ENCODE data around the gene FUT8.

The FUT8 gene

GRCh38 chr14:65720171-65720570, 307.6 kb downstream of the FUT8 start:
- no peak for DNase-seq

GRCh38 chr14:65720743-65721142, 308.2 kb downstream of the FUT8 start:
- DNase-seq = no peak

- DNase-seq = no peak
These were observed 310.8 kb downstream of the FUT8 start for GRCh38 chr14:65723348-65723747.

- no peak for DNase-seq
These were observed 316.1 kb downstream of the FUT8 start for GRCh38 chr14:65728604-65729003.

- DNase-seq = no peak
These were observed 317.0 kb downstream of the FUT8 start for GRCh38 chr14:65729566-65729965.

GRCh38 chr14:65731933-65732506, 319.5 kb downstream of the FUT8 start:
- DNase-seq = no peak

- no peak for DNase-seq
These were observed 325.8 kb downstream of the FUT8 start for GRCh38 chr14:65738339-65738738.

- no peak for DNase-seq
These were observed 333.1 kb downstream of the FUT8 start for GRCh38 chr14:65745396-65746190.

- DNase-seq = no peak
These were observed 336.3 kb downstream of the FUT8 start for GRCh38 chr14:65748796-65749195.

- no peak for DNase-seq
These were observed 336.8 kb downstream of the FUT8 start for GRCh38 chr14:65749287-65749686.

- DNase-seq = peak in 1 of 2 experiments; percentile 6
These were observed 338.4 kb downstream of the FUT8 start for GRCh38 chr14:65750906-65751305.

GRCh38 chr14:65751510-65751909, 339.0 kb downstream of the FUT8 start:
- DNase-seq = no peak

- DNase-seq = no peak
These were observed 340.5 kb downstream of the FUT8 start for GRCh38 chr14:65753061-65753460.

GRCh38 chr14:65755331-65755730, 342.8 kb downstream of the FUT8 start:
- DNase-seq = no peak

GRCh38 chr14:65756880-65757279, 344.4 kb downstream of the FUT8 start:
- no peak for DNase-seq

- no peak for DNase-seq
These were observed 356.6 kb downstream of the FUT8 start for GRCh38 chr14:65769151-65769550.

GRCh38 chr14:65770681-65771080, 358.2 kb downstream of the FUT8 start:
- no peak for DNase-seq

GRCh38 chr14:65771271-65771670, 358.7 kb downstream of the FUT8 start:
- DNase-seq = no peak

- no peak for DNase-seq
These were observed 359.9 kb downstream of the FUT8 start for GRCh38 chr14:65772466-65772865.

GRCh38 chr14:65772921-65773574, 360.5 kb downstream of the FUT8 start:
- DNase-seq = no peak

GRCh38 chr14:65774041-65774440, 361.5 kb downstream of the FUT8 start:
- no peak for DNase-seq

- DNase-seq = no peak
These were observed 363.8 kb downstream of the FUT8 start for GRCh38 chr14:65776193-65776852.

- DNase-seq = no peak
These were observed 368.0 kb downstream of the FUT8 start for GRCh38 chr14:65780566-65780965.

GRCh38 chr14:65783101-65783500, 370.6 kb downstream of the FUT8 start:
- no peak for DNase-seq
